ENCODE data around the gene RETN. TPM values are rescaled to one million over a fixed set of nuclear protein-coding genes. Genes with fewer than 3 reads are reported as not detected.
A peak's percentile ranks its signal among the peaks of the same experiment; 100 is the strongest.

The RETN gene
- total and polyA plus RNA-seq, 2 of the 8 experiments (the other 6 are each of a cell fraction or from before 2014, with no cell fraction given), result not detected

GRCh38 chr19:7679771-7680605 is 11.1 kb downstream of the RETN start:
- peaks cover 0 to 6% of the 10 kb centered on the region in 2 experiments; a peak in 1 of 4 replicates for H3K79me2 ChIP-seq (ENCODE audit: control insufficient read depth in 1 of 2, insufficient read depth in 2 of 2, low read length in 2 of 2)
- peak overlapping the region; percentile 92; the same call in 1 of the 2 replicates for H2AFZ ChIP-seq (ENCODE audit: low read length)
- ChIA-PET CTCF (ENCODE audit: partially characterized antibody) (interaction anchor here (0.8 to 2.5 kb wide), 30 partner anchors 10 to 151 kb away, joined by 3 to 36 read pairs (median 6); partner anchors contain the start of genes CD209 and RETN), POLR2A (ENCODE audit: partially characterized antibody) (interaction anchor here (0.7 to 2.1 kb wide), 6 partner anchors 9 to 178 kb away, joined by 3 to 11 read pairs (median 4); no protein-coding TSS in a partner anchor)
- peak overlapping the region in 2 of 4 experiments; percentile 7 to 98; a peak in 3 of 8 replicates for H3K4me3 ChIP-seq (ENCODE audit: extremely low read depth in 1 of 4, insufficient read depth in 2 of 4, low read depth in 3 of 4, low read length in 4 of 4)
- no peak overlapping the region for H2BK20ac ChIP-seq (ENCODE audit: low read length)
- H3K27ac ChIP-seq (ENCODE audit: low read depth, low read length), result no peak overlapping the region
- H3K9ac ChIP-seq (replicated peaks in 1 of 4; ENCODE audit: extremely low read depth in 1 of 4, low read depth in 3 of 4, low read length in 3 of 4), result no peak overlapping the region
- H3K27me3 ChIP-seq (replicated peaks in 1 of 4; ENCODE audit: control insufficient read depth in 3 of 4, extremely low read depth in 1 of 4, insufficient read depth in 3 of 4, low read length in 3 of 4), result peaks cover 0 to 8% (median 3%) of the 10 kb centered on the region in 4 experiments; a peak in 2 of 7 replicates
- peaks cover 4% of the 10 kb centered on the region for H3K79me1 ChIP-seq (ENCODE audit: low read depth, low read length)
- DNase-seq (ENCODE audit: low read depth in 1 of 2, low spot score in 2 of 2) (no peak), FAIRE-seq (no peak)
- H2AK5ac ChIP-seq (ENCODE audit: low read depth, low read length), result no peak overlapping the region
- H2BK120ac ChIP-seq (replicated peaks; ENCODE audit: low read depth, low read length), result no peak overlapping the region
- peak overlapping the region; percentile 76 for H3K4ac ChIP-seq (replicated peaks; ENCODE audit: insufficient read length, low read depth, low read length)
- H4K5ac ChIP-seq (ENCODE audit: insufficient read length, low read depth, low read length), result peak overlapping the region; percentile 51
- peaks cover 0 to 12% (median 6%) of the 10 kb centered on the region in 4 experiments; a peak in 4 of 8 replicates for H3K36me3 ChIP-seq (ENCODE audit: control insufficient read depth in 2 of 4, insufficient read depth in 4 of 4, low read length in 3 of 4)
- peak overlapping the region; percentile 0 to 80; a peak in 3 of 4 replicates for H3K4me2 ChIP-seq (ENCODE audit: insufficient read depth in 1 of 2, low read depth in 2 of 2, low read length in 2 of 2)
- no peak overlapping the region for H3K23ac ChIP-seq (ENCODE audit: insufficient read length)
- peak overlapping the region; percentile 5; the same call in 1 of the 2 replicates for H2BK15ac ChIP-seq (ENCODE audit: low read length)
- no peak overlapping the region for H4K91ac ChIP-seq (replicated peaks; ENCODE audit: insufficient read length, low read length)
- no peak overlapping the region for H3K56ac ChIP-seq (replicated peaks; ENCODE audit: insufficient read length, low read depth, low read length)
- H3K18ac ChIP-seq (ENCODE audit: extremely low read depth, low read length), result peak overlapping the region; percentile 71; the same call in 1 of the 2 replicates
- TF ChIP-seq KDM4A (IDR thresholded peaks at IDR 0.05; ENCODE audit: low read depth, low read length, severe bottlenecking), result no peak
- TF ChIP-seq E2F6 (IDR thresholded peaks at IDR 0.05), result peak; percentile 66
- TF ChIP-seq MAX (IDR thresholded peaks at IDR 0.05), result peak; percentile 20; the same call in 1 of the 2 replicates
- H3K4me1 ChIP-seq (replicated peaks in 1 of 4; ENCODE audit: control insufficient read depth in 3 of 4, insufficient read depth in 4 of 4, low read length in 3 of 4), result peaks cover 0 to 6% (median 4%) of the 10 kb centered on the region in 4 experiments; a peak in 5 of 7 replicates
- no peak overlapping the region for H3K14ac ChIP-seq (ENCODE audit: insufficient read length)
- H4K8ac ChIP-seq (ENCODE audit: extremely low read depth, insufficient read depth, low read length), result peak overlapping the region; percentile 80; the same call in 1 of the 2 replicates
- H3K9me3 ChIP-seq (ENCODE audit: insufficient read depth in 2 of 2, low read depth in 1 of 2, low read length in 1 of 2), result no peaks in the 10 kb centered on the region
- H4K20me1 ChIP-seq (replicated peaks in 1 of 2; ENCODE audit: control insufficient read depth in 1 of 2, insufficient read depth in 2 of 2, low read length in 2 of 2), result peaks cover 0 to 8% of the 10 kb centered on the region in 2 experiments
- 0 out of 2 replicates have a peak overlapping the region, but pooled peaks have one; percentile 2 for H2BK5ac ChIP-seq (ENCODE audit: low read depth, low read length)
- WGBS, 2 experiments (ENCODE audit: extremely low coverage in 1 of 2, insufficient coverage in 1 of 2, insufficient read length in 1 of 2, insufficient replicate concordance in 2 of 2, low coverage in 1 of 2, low lambda C conversion rate in 2 of 2, missing lambda C conversion rate in 1 of 2), result 64% methylated on average over 22 of the region's 22 CpGs; no CpG with 5 or more reads in 1 of the 2 experiments
- H2BK12ac ChIP-seq (ENCODE audit: low read depth, low read length), result peak overlapping the region; percentile 4; the same call in 1 of the 2 replicates
- H3K23me2 ChIP-seq (ENCODE audit: low read depth, low read length), result peaks cover 4% of the 10 kb centered on the region; the same call in 1 of the 2 replicates

All from H1 (cell line).